Body of pancreas (tissue), 4 donors: Measurements from ENCODE around the gene TSPYL4.

Source experiments
- CTCF ChIP-seq, 7 experiments: fragments of 450-650 bp in 4 of 7; fragments of 200-600 bp in 3 of 7; sonication (generic) in 3 of 7; IDR thresholded peaks; one replicate each; pipeline ENCODE4 v1.5.1; 2016 to 2019; ENCODE audit warnings: antibody characterized with exemption in 7 of 7
- POLR2A ChIP-seq, 3 donors: fragments of 450-650 bp; IDR thresholded peaks; one replicate each; pipeline ENCODE4 v1.6.1; 2016; ENCODE audit warnings: antibody characterized with exemption in 3 of 3, mild to moderate bottlenecking in 2 of 3

- no peak for TF ChIP-seq CTCF (IDR thresholded peaks at IDR 0.05)
- TF ChIP-seq POLR2A (IDR thresholded peaks at IDR 0.05), result no peak
These were observed 602 bp upstream of the TSPYL4 start for GRCh38 chr6:116254297-116255056.
